Measurements from ENCODE around the gene P2RY2.
"Not testable (repeated sequence)": the region's sequence is repeated elsewhere in the genome, so short reads cannot be mapped to it uniquely, and the experiment has no call there.

The P2RY2 gene

GRCh38 chr11:73229321-73229895 lies 11.3 kb downstream of the P2RY2 start:
- no peak for DNase-seq

GRCh38 chr11:73229896-73230875 lies 12.1 kb downstream of the P2RY2 start:
- no peak for DNase-seq

GRCh38 chr11:73230931-73231330 lies 12.8 kb downstream of the P2RY2 start:
- DNase-seq = no peak

GRCh38 chr11:73232487-73232886 lies 14.4 kb downstream of the P2RY2 start:
- DNase-seq = not testable (repeated sequence)

GRCh38 chr11:73233211-73233610 lies 15.1 kb downstream of the P2RY2 start:
- no peak for DNase-seq

GRCh38 chr11:73233692-73234470 lies 15.8 kb downstream of the P2RY2 start:
- no peak for DNase-seq

- DNase-seq = no peak
Measured at GRCh38 chr11:73234471-73235181, 16.5 kb downstream of the P2RY2 start.

- DNase-seq = no peak
Measured at GRCh38 chr11:73235236-73235786, 17.2 kb downstream of the P2RY2 start.

- DNase-seq = no peak
Measured at GRCh38 chr11:73236205-73236765, 18.2 kb downstream of the P2RY2 start.

- DNase-seq = peak in 1 of 2 experiments; percentile 53
Measured at GRCh38 chr11:73236854-73237253, 18.8 kb downstream of the P2RY2 start.

- DNase-seq = peak in 1 of 2 experiments; percentile 31
Measured at GRCh38 chr11:73237471-73238290, 19.6 kb downstream of the P2RY2 start.

GRCh38 chr11:73239111-73239521 lies 21.0 kb downstream of the P2RY2 start:
- no peak for DNase-seq

GRCh38 chr11:73239571-73240189 lies 21.6 kb downstream of the P2RY2 start:
- no peak for DNase-seq

- DNase-seq = no peak
Measured at GRCh38 chr11:73240190-73240781, 22.2 kb downstream of the P2RY2 start.

- DNase-seq = no peak
Measured at GRCh38 chr11:73241300-73241699, 23.2 kb downstream of the P2RY2 start.

GRCh38 chr11:73242251-73243092 lies 24.4 kb downstream of the P2RY2 start:
- DNase-seq = peak; percentile 82 to 88

- no peak for DNase-seq
Measured at GRCh38 chr11:73243093-73243485, 25.0 kb downstream of the P2RY2 start.

GRCh38 chr11:73244589-73245240 lies 26.6 kb downstream of the P2RY2 start:
- no peak for DNase-seq

GRCh38 chr11:73245461-73245860 lies 27.4 kb downstream of the P2RY2 start:
- DNase-seq = no peak

All from SHP77 (cell line).